GM19463 (cell line): ENCODE results near the gene GABRB3.
"Not testable (repeated sequence)": the region's sequence is repeated elsewhere in the genome, so short reads cannot be mapped to it uniquely, and the experiment has no call there.

Experiments
- ATAC-seq: cut with Tn5 transposase; IDR thresholded peaks from one replicate; pipeline ENCODE4 v1.9.1; 2021; ENCODE audit warnings: mild to moderate bottlenecking, moderate library complexity; ENCODE audit not compliant: unreplicated experiment

Gene GABRB3

DNA sequence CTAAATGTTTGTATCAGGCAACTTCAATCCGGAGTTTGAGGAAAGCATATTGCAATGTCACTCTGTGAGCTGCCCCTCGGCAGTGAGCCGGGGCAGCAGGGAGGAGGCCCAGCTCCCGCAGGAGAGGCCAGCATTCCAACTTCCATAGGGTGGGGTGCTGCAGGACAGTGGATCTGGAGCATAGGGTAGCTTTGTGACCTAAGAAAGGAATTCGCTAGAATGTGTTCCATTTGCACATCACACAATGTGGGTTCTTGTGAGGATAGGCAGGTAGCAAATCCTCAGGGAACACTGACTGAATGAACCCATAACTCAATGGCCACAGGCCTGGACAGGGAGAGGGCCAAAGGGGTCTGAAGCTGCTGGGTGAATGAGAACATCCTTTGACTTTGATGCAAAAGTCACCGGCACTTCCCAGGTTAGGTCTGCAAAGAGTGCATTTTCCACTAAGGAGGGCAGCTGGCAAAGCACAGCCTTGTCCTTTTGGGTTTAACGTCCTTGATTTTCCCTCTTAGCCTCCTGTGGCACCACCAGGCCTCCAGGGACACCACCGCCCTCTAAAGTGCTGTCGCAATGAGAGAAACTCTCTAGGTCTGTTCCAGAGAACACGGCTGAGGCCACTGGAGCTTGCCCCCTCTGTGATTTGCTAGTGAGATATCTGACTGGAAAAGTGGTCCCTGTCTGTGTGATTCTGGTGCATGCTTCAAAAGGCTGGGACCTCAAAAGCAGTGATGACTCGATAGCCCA lies 36.2 kb downstream of the GABRB3 start:
- ATAC-seq, result no peak

DNA sequence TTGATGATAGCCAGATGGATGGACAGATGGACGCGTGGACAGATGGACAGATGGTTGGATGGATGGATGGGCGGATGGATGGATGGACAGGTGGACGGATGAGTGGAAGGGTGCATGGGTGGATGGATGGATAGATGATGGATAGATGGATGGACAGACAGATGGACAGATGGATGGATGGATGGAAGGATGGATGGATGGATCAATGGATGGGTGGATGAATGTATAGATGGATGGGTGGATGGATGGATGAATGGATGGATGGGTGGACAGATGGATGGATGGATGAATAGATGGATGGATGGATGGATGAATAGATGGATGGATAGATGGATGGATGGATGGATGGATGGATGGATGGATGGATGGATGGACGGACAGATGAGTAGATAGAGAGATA lies 40.9 kb downstream of the GABRB3 start:
- no peak for ATAC-seq

DNA sequence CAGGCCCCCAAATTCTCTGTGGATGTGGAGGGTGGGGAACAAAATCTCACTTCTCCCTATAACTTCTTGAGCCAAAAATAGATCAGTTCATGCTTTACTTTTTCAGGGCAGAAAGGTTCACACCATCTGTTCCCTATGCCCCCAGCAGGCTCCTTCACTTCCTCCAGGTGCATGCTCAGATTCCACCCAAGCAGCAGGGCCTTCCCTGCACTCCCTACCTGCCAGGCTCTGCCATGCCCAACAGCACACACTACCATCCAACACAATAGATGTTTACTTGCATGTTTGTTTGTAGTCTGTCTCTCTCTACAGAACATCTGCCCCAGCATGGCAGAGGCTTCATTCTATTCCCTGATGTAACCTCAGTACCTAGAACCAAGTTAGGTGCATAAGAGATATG lies 43.3 kb downstream of the GABRB3 start:
- ATAC-seq, result no peak

DNA sequence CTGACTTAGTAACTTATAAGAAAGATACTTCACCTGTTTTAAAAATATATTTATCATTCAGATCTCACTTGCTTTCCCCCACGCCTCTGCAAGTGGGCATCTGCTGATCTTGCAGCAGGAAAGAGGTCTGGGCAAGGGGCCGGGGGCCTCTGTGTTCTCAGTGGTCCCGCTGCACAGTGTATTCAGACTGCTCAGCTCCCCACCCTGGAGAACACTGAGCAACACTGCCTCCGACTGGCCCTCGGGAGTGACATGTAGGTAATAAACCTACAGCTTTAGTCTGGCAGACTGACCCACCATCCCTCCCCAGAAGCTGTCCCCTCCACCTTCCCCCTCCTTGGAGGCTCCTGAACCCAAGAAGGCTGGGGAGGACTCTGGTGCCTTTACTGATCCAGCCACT lies 43.8 kb downstream of the GABRB3 start:
- ATAC-seq, result no peak

DNA sequence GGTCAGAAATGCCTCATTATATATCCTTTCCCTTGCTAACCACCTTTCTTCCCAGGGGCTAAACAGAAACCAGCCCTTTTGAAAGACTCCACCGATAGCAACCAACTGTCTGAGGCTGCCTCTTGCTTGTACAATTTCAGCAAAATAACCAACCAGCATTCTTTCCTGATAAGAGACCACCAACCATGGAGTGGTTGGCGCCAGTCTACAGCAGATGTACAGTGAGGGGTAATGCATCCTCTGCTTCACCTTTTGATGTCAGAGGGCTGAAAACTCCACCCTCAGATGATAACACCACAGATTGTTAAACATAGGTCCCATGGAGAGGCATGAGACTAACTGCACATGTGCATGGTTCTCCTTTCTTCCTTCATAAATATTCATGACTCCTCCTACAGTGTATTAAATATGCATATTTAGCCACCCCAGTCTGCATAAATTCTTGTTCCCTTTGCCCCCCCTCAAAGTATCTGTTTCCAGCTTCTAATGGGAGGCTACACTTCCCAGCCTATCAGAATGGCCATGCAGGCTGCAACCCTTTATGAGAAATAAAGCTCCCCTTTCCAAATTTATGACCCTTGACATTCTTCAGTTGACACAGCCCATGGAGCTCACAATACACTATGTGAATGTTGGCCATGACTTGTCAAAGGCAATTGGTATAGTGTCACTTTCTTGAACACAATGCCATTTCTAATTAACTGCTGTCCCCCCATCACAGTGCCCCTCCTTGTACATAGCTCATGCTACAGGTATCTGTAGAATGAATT lies 48.3 kb downstream of the GABRB3 start:
- no peak for ATAC-seq

DNA sequence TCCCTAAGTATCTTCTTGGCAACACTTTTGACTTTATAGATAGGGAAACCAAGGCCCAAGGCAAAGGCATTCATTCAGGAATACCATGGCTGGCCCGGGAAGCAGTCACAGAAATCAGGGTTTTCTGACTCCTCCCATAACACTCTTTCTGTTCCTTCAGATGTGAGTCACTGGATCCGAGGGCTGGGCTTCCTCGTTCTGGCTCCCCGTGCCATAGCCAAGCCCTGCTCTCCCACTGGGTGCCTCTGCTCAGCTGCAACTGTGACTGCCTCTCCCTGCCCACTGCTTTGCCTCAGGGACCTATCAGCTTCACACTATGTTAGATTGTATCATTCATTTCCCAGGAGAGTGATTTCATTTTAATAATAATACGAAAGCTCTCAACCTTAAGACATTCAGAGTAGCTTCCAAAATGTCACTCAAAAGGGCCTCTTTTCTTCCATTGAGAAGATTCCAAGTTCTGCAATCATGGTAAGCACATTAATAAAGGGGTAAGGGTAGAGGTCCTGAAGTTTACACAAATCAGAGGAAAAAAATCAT lies 50.2 kb downstream of the GABRB3 start:
- ATAC-seq, result no peak

DNA sequence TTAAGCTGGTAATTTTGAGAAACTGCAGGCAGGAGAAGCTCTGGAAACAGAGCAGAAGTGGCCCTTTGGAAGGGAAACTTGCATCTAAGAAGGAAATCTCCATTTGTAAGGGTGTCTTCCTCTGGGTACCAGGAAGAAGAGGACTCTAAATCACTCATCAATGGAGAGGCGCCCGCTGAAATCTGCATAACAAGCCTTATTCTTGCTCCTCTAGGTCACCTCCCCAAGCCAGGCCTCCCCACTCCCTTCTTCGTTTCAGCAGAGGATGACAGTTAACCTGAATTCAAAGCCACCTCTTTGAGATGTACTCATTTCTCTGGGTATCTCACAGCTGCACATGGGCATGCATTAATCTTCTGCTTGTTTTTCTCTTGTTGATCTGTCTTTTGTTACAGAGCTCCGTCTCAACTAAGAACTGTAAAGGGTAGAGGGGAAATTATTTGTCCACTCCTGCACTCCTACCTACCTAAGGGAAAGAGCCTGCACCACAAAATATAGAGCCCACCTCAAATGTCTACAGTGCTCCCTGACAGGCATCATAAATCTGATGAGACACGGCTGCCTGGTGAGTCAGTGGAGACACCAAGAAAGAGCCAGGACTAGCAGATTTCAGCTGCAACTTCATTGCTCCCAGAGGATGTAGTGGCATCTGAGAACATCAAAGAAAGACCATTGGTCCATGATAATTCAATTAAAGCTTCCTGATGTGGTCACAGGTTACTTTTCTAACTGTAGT lies 51.5 kb downstream of the GABRB3 start:
- no peak for ATAC-seq

DNA sequence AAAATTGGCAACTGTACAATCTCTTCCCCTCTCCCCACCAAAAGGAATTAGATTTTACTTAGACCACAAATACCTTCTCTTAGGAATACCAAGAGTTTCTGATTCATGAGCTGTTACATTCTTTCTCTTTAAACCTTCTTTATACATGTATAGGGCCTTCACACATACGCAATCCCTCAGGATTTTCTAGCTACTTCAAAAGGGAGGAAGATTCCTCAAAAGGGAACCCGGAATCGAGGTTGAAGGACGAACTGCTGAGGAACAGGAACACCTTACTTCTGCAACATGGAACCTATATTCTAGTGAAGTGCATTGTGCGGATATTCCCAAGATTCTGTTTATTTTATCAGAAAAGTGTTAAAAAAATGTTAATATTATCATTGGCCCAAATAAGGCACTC lies 52.3 kb downstream of the GABRB3 start:
- ATAC-seq, result no peak

DNA sequence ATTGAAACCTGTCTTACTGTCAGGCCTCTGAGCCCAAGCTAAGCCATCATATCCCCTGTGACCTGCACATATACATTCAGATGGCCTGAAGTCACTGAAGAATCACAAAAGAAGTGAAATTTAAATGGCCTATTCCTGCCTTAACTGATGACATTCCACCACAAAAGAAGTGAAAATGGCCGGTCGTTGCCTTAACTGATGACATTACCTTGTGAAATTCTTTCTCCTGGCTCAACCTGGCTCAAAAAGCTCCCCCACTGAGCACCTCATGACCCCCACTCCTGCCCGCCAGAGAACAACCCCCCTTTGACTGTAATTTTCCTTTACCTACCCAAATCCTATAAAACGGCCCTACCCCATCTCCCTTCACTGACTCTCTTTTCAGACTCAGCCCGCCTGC lies 53.0 kb downstream of the GABRB3 start:
- ATAC-seq, result not testable (repeated sequence)

DNA sequence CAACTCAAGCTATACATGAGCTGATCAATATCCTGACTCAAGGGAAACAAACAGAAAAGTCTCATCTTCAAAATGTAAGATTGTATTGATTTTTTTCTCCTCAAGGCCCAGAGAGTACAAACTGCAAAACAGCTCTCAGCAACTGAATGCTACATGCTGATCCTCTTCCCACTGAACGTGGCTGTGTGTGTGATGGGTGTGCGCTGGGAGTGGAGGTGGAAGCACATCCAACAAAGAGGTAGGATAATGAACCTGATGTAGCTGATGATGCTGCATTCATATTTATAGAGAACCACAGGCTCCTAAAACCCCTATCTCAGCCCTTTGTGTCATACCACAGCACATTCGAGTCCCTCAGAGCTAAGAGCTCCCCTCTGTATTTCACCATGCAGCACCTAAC lies 56.8 kb downstream of the GABRB3 start:
- ATAC-seq, result no peak

DNA sequence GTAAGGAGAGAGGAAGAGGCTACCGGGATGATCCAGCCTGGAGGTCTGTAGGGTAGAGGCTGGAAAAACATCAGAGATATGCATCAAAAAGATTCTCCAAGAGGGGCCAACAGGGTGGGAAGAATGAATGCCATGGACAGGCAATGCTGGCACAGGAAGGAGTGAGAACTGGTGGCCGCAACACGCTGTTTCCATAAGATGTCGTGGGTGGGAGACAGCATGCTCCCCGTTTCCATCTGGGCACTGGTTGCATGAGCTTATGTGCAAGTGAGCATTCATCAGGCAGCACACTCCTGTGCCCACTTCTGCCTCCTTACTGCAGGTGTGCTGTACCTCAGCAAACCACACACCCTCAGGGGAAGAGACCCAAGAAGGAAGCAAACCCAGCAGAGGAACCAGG lies 59.4 kb downstream of the GABRB3 start:
- ATAC-seq, result no peak

DNA sequence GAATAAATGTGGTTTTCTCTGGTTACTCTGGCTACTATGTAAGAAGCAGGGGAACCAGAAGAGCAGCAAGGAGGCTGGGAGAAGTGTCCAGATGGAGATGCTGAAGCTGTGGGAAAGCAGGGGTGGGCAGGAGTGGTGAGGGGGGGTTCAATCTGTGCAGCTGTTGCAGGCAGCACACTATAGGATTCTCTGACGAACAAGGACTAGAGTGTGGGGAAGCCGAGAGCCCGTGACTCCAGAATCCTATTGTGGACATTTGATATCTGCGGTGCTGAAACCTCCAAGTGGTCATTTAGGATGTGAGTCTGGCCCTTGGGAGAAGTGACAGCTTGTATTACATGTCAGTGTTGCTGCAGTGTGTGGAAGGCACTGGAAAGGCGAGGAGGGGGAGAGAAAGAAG lies 60.5 kb downstream of the GABRB3 start:
- ATAC-seq, result no peak

DNA sequence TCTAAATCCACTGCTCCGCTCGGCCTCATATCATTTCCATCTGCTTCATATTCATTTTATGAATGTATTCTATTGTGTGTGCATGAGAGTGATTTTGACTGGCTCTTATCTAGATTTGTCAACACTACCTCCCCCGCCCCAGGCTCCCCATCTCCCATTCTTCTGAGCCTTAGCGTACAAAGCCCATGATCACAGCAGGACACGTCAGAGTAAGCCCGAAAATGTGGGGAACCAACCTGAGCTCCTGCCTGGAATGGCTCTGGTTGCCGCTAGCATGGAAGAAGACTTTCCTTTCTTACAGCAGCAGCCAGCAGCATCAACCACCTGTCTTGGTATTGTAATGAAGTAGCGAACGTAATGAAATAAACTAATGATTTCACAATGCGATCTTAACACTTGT lies 61.4 kb downstream of the GABRB3 start:
- ATAC-seq, result no peak

DNA sequence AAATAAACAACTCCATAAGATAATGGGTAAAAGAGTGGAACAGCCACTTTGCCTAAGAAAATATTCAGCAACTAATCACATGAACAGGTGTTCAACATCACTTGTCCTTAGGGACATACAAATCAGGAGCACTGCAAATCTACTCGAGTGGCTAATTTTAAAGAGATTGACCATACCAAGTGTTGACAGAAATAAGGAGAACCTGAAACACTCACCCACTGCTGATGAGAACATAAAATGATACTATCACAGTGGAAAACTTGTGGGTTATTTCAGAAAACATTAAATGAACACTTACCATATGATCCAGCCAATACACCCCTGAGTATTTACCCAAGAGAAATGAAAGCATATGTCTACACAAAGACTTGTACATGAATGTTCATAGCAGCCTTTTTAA lies 70.5 kb downstream of the GABRB3 start:
- ATAC-seq, result no peak

DNA sequence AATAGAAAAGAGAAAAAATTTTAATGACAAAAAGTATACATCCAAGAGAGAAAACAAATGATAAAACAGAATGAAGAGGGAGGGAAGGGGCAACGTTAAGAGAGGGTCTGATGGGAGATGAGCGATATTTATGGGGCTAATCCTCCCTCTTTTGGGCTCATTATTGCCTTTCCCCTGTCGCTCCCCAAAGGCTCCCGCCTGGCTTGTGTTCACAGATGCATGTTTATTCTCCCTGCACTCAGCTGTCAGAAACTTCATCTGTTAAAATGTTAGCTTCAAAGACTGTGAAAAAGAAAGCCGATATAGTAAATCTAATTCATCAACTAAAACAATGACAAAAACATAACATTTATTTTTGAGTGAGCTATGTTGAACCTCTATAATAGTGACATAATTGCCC lies 74.3 kb downstream of the GABRB3 start:
- ATAC-seq, result no peak

DNA sequence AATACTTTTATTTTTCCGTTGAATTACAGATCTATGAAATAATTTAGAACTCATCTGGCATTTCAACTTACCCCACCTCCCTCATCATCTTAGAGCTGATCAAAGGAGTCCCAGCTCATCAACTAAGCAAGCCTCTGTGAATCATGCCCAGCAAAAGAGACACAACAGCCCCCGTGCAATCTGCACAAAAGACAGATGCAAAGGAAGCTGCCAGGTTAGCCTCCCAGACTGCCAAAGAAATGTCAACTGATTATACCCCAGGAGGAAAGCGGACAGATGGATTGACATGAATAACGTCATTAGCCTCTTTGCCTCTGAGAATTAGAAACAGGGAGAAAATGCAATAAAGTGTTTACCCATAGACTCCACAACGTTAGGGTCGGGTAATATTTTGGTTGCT lies 75.0 kb downstream of the GABRB3 start:
- no peak for ATAC-seq

DNA sequence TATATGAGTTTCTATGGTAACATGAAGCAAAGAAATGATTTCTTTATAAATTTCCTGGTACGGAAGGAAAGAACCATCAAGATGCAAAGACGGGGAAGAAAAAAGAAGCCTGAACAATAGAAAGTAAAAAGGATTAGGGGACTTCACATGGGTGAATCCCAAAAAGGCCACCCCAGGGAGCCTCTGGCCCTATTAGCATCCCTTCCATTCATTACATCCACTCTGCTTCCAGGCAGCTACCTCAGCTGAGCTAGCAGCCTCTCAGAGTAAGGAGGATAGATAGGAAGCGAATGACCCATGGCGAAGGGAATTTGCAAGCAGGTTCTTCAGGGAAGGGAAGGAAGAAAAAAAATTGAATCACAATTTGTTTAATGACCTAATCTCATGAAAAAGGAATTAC lies 81.6 kb downstream of the GABRB3 start:
- no peak for ATAC-seq

DNA sequence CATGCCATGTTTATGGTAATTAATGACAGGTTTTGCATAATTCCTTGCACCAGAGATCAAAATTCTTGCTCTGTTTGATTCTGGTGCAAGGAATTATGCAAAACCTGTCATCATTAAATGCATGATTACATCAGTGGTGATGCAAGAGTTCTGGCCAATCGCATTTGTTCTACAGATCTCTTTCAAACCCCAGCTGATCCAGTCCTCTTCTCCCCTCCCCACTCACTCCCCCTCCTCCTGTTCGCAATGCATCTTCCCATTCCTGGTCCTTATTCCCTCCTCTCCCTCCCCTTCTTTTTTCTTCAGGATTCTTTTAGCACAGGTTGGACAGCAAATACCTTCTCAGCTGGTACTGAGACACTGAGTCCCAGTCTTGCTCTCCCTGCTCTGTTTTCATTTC lies 82.1 kb downstream of the GABRB3 start:
- no peak for ATAC-seq

DNA sequence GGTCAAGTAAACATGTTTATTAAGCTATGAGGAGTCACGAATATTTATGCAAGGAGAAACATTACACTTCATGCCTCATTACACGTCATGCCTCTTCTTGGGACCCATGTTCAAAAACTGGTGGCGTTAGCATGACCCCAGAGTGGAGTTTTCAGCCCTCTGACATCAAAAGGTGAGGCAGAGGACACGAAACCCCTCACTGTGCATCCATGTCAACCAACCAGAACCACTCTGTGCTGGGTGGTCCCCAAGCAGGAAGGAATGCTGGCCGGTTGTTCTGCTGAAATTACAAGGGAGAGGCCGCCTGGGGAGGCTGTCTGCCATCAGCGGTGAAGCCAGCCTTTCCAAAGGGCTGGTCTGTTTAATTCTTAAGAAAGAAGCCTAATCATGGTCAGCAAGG lies 83.4 kb downstream of the GABRB3 start:
- no peak for ATAC-seq

DNA sequence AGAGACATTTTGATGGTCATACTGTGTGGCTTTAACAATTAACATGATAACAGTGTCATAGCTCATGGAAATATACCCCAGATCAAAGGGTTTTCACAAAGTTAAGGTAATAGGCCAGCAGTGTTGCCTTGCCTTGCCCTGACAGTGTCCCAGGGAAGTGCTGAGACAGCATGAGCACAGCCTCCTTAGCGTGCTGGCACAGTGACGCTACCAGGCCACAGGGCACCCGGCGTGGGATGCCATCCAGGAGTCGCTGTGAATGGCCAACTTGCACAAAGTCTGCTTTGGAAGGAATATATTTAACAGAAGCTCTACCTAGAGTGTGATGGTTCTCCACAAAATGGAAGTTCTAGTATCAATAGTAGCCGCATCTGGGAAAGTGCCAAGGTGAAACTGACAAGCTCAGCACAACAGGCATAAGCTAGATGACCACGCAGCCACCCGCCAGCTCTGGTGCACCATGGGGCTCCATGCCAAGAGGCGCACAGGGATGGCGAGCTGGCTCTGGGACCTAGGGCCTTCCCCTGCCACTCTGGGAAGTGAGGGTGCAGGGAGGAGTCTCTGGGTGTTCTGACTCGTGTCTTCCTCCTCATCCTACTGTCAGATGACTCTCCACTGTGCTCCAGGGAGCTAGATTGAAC lies 86.2 kb downstream of the GABRB3 start:
- ATAC-seq, result no peak

DNA sequence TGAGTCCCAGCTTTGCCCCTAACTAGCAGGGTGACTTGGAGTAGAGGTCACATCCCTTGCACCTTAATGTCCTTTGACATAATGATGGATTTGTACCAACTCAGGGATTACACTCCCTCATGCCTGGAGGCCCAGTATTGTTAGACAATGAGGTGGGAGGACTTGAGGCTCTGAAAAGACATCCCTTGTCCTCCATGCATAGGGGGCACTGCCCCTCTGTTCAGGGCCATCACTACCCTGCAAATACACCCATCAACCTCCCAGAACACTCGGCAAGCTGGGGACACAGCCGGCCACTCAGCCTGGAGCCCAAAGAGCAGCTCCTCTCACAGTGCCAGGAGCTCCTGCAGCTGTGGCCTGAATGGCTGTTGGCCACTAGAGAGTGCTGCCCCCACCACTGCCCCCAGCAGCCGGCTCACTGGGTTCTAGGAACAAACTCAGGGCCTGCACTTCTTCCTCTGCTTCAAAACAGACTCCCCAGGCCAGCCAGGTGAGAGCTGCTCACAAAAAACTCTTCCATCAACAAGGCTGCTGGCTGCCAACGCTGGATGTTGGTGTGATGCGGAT lies 90.2 kb downstream of the GABRB3 start:
- ATAC-seq, result no peak
